Stomach (tissue), 9 donors: ENCODE results near the gene PROCR. TPM values are rescaled to one million over a fixed set of nuclear protein-coding genes. Genes with fewer than 3 reads are reported as not detected.

Source experiments
- DNase-seq, 2 donors: peaks; one replicate each; pipeline versions ENCODE4 v3.0.0 to v3.0.0-alpha.2; 2013 to 2019
- H3K27ac ChIP-seq, 5 donors: fragments of 200-600 bp in 4 of 5; sonication (generic) in 4 of 5; one replicate each; pipeline ENCODE4 v1.5.1; 2013 to 2019; ENCODE audit warnings: mild to moderate bottlenecking in 1 of 5, moderate library complexity in 1 of 5
- H3K27me3 ChIP-seq, 3 donors: fragments of 200-600 bp; sonication (generic); one replicate each; pipeline ENCODE4 v1.5.1; 2017 to 2019; ENCODE audit warnings: mixed run types in 1 of 3
- H3K36me3 ChIP-seq, 4 donors: fragments of 200-600 bp; sonication (generic); 1 replicate in 3 of 4; 2 replicates in 1 of 4; pipeline ENCODE4 v1.5.1; 2016 to 2019
- H3K4me1 ChIP-seq, 4 donors: fragments of 200-600 bp; sonication (generic); one replicate each; pipeline ENCODE4 v1.5.1; 2016 to 2019
- H3K4me3 ChIP-seq, 4 donors: fragments of 200-600 bp; sonication (generic) in 3 of 4; one replicate each; pipeline ENCODE4 v1.5.1; 2016 to 2019; ENCODE audit warnings: mild to moderate bottlenecking in 1 of 4
- H3K9me3 ChIP-seq, 4 donors: fragments of 200-600 bp; sonication (generic); one replicate each; pipeline ENCODE4 v1.5.1; 2016 to 2019
- EP300 ChIP-seq: sonication (generic); formaldehyde crosslinking; IDR thresholded peaks from one replicate; pipeline ENCODE4 v1.6.1; 2017; ENCODE audit warnings: antibody characterized with exemption
- POLR2A ChIP-seq, 4 donors: fragments of 450-650 bp; IDR thresholded peaks; one replicate each; pipeline ENCODE4 v1.6.1; 2016; ENCODE audit warnings: antibody characterized with exemption in 4 of 4, control low read depth in 2 of 4, mild to moderate bottlenecking in 1 of 4, moderate library complexity in 1 of 4
- POLR2AphosphoS5 ChIP-seq, 3 donors: sonication (generic); formaldehyde crosslinking; IDR thresholded peaks; one replicate each; pipeline ENCODE4 v1.6.1; 2016; ENCODE audit warnings: antibody characterized with exemption in 3 of 3
- WGBS, 5 donors: extraction: QIAGEN DNeasy Blood & Tissue Kit in 3 of 5; methylation state at CpG; one replicate each; pipeline versions ENCODE4 v1.1.5 to v1.1.7; 2013 to 2018; 5-methylcytosine and 5-hydroxymethylcytosine counted together
- intact Hi-C: fragments of 100-400 bp; cut with DNase I; formaldehyde crosslinking; loops from one replicate; pipeline ENCODE4 v1.15.1; 2023; ENCODE audit warnings: low total_unique reads
- polyA plus RNA-seq, 3 donors: library from polyadenylated mRNA; stranded (reverse); fragments of 200-250 nt; gene quantifications; one replicate each; pipeline ENCODE4 v1.2.3, GENCODE V29; 2013
- total RNA-seq, 5 donors: library from RNA; depleted of rRNA; stranded (reverse); fragments of >200 nt; gene quantifications; one replicate each; pipeline versions ENCODE4 v1.1.0 to v1.2.3, GENCODE V29; 2014 to 2016
- TF ChIP-seq, protein P1 (sequence below), 7 experiments: fragments of 450-650 bp in 4 of 7; fragments of 200-600 bp in 3 of 7; sonication (generic) in 3 of 7; IDR thresholded peaks; one replicate each; pipeline ENCODE4 v1.5.1; 2016 to 2019; ENCODE audit warnings: antibody characterized with exemption in 7 of 7, control low read depth in 2 of 7, mild to moderate bottlenecking in 1 of 7
- donor health status: healthy with polysubstance abuse.
- donor health status: Bipolar disorder and iron deficiency.
- donor health status: healthy.

PROCR gene
- total and polyA plus RNA-seq, 8 donors: 4.0 to 37.6 (median 14.4) TPM

DNA sequence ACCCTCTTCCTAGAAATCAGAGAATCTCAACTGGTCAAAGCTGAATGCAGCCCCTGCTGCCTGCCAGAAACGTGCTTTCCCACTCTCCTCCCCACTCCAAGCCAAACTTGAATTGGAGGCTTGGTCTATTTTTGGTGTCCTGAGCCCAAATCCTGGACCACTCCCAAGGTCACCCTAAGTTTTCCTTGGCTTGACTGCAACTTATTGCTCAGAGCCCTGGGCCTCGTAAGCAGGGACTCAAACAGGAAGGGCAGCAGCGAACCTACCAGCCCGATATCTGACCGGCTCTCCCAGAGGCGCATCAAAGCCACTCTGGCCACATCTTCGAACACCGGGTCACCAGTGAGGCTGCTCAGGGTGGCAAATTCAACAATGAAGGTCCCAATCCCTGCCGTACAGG lies 37.4 kb upstream of the PROCR start:
- Histone ChIP-seq H3K4me1 (peaks cover 0 to 18% (median 0%) of the 10 kb centered on the region in 4 donors), H3K4me3 (no peak overlapping the region), H3K27me3 (no peaks in the 10 kb centered on the region), H3K27ac (peak overlapping the region in 4 of 5 donors; percentile 20 to 38 (median 36)), H3K9me3 (no peaks in the 10 kb centered on the region), H3K36me3 (peaks cover 63 to 100% (median 99%) of the 10 kb centered on the region in 4 donors)
- WGBS, 5 donors: 79 to 85% (median 84%) methylated on average over 9 of the region's 9 CpGs
- intact Hi-C loops: no loop called here
- DNase-seq: peak in 1 of 2 donors; percentile 37
- no peak for TF ChIP-seq POLR2AphosphoS5 (IDR thresholded peaks at IDR 0.05)
- TF ChIP-seq, protein P1, sequence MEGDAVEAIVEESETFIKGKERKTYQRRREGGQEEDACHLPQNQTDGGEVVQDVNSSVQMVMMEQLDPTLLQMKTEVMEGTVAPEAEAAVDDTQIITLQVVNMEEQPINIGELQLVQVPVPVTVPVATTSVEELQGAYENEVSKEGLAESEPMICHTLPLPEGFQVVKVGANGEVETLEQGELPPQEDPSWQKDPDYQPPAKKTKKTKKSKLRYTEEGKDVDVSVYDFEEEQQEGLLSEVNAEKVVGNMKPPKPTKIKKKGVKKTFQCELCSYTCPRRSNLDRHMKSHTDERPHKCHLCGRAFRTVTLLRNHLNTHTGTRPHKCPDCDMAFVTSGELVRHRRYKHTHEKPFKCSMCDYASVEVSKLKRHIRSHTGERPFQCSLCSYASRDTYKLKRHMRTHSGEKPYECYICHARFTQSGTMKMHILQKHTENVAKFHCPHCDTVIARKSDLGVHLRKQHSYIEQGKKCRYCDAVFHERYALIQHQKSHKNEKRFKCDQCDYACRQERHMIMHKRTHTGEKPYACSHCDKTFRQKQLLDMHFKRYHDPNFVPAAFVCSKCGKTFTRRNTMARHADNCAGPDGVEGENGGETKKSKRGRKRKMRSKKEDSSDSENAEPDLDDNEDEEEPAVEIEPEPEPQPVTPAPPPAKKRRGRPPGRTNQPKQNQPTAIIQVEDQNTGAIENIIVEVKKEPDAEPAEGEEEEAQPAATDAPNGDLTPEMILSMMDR (IDR thresholded peaks at IDR 0.05): no peak
- no peak for TF ChIP-seq EP300
- no peak for TF ChIP-seq POLR2A (IDR thresholded peaks at IDR 0.05)

DNA sequence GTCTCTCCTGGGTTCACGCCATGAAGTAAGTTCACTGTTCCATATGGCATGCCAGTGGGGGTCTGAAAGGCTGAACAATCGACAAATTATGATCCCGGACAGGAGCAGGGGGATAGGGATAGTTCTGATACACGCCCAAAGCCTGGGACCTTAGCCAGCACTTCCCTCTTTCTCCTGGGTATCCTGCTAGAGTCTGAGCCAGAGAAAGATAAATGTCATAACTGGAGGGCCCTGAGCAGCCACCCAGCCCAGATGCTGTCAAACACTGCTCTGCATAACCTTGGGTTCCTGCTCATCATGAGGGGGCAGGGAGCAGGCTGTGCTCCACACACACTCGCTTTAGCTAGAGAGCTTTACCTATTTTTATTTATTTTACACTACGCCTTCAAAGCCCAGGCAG lies 37.0 kb upstream of the PROCR start:
- intact Hi-C loops: loop anchor here (5.0 kb wide), 1 partner anchor 77 kb away; no protein-coding TSS in a partner anchor
- Histone ChIP-seq H3K36me3 (peaks cover 63 to 100% (median 98%) of the 10 kb centered on the region in 4 donors), H3K4me1 (peaks cover 0 to 15% (median 0%) of the 10 kb centered on the region in 4 donors), H3K27ac (peak overlapping the region in 4 of 5 donors; percentile 20 to 38 (median 36)), H3K4me3 (no peak overlapping the region), H3K27me3 (no peaks in the 10 kb centered on the region), H3K9me3 (no peaks in the 10 kb centered on the region)
- TF ChIP-seq EP300: no peak
- TF ChIP-seq POLR2AphosphoS5 (IDR thresholded peaks at IDR 0.05): no peak
- TF ChIP-seq, protein P1 (IDR thresholded peaks at IDR 0.05): no peak
- TF ChIP-seq POLR2A (IDR thresholded peaks at IDR 0.05): no peak
- 73 to 89% (median 84%) methylated on average over 6 of the region's 6 CpGs for WGBS, 5 donors
- peak in 1 of 2 donors; percentile 12 for DNase-seq

DNA sequence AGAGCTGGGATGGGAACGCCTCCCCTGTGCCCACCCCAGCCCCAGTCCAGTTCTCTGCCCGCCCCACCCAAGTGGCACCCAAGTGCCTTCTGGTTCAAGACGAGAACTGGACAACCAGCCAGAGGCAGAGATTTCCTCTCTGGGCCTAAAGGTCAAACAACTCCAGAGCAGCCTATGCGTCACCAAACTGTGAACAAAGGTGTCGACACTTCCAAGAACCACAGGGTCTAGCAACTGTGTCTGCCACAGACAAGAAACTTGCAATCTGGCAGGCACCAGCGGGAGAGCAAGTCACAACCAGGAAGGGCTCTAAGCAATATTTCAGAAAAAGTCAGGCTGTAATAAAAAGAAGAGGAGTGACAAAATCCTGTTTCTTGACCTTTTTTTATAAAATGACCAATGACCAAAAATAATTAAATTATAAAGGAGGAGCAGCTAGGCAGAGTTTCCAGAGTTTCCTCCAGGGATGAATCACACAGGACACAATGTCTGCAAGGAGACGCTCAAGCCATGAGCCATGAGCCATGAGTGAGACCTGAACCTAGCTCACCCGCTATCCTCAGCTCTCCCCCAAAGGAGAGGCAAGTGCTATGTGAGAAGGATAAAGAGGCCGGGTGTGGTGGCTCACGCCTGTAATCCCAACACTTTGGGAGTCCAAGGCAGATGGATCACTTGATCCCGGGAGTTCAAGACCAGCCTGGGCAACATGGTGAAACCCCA lies 35.8 kb upstream of the PROCR start:
- H3K36me3 ChIP-seq: peaks cover 64 to 100% (median 98%) of the 10 kb centered on the region in 4 donors
- H3K27ac ChIP-seq: peak overlapping the region in 4 of 5 donors; percentile 20 to 38 (median 36)
- H3K27me3 ChIP-seq: no peaks in the 10 kb centered on the region
- no peak for DNase-seq
- no peak overlapping the region for H3K4me3 ChIP-seq
- intact Hi-C loops: loop anchor here (5.0 kb wide), 1 partner anchor 76 kb away; no protein-coding TSS in a partner anchor
- peaks cover 0 to 15% (median 0%) of the 10 kb centered on the region in 4 donors for H3K4me1 ChIP-seq
- WGBS, 5 donors: 90 to 94% (median 93%) methylated on average over 11 of the region's 11 CpGs
- TF ChIP-seq EP300: no peak
- no peak for TF ChIP-seq POLR2A (IDR thresholded peaks at IDR 0.05)
- TF ChIP-seq, protein P1 (IDR thresholded peaks at IDR 0.05): no peak
- no peak for TF ChIP-seq POLR2AphosphoS5 (IDR thresholded peaks at IDR 0.05)
- no peaks in the 10 kb centered on the region for H3K9me3 ChIP-seq

DNA sequence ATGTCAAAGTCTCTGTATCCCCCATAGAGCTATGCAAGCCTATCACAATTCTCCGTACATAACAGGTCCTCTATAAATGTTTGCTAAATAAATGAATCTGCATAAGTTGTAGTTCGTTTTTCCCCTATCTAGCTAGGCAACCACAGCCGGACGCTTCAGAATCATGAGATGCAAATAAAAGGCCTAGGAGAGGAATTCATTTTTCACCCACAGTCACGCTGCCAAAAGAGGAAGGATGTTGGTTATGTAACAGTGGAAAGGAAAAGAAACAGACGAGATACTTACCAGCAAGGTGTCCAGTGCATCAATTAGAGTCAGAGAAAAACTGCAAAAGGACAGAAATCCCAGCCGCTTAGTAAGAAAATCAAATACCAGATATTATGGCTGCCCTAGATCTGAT lies 27.2 kb upstream of the PROCR start:
- intact Hi-C loops: loop anchor here (10.0 kb wide), 1 partner anchor 120 kb away; no protein-coding TSS in a partner anchor
- DNase-seq: peak in 1 of 2 donors; percentile 17
- Histone ChIP-seq H3K4me3 (no peak overlapping the region), H3K27me3 (no peaks in the 10 kb centered on the region), H3K27ac (peak overlapping the region in 2 of 5 donors; percentile 83 to 89), H3K36me3 (peaks cover 34 to 51% (median 45%) of the 10 kb centered on the region in 4 donors), H3K4me1 (peaks cover 0 to 35% (median 32%) of the 10 kb centered on the region in 4 donors), H3K9me3 (no peaks in the 10 kb centered on the region)
- TF ChIP-seq, protein P1 (IDR thresholded peaks at IDR 0.05): no peak
- TF ChIP-seq POLR2A (IDR thresholded peaks at IDR 0.05) (no peak), EP300 (no peak), POLR2AphosphoS5 (IDR thresholded peaks at IDR 0.05) (no peak)
- WGBS, 5 donors: 61 to 70% (median 63%) methylated on average over 7 of the region's 7 CpGs
